EL (cell line): Measurements from ENCODE around the gene CDON.

ENCODE experiments used
- DNase-seq: peaks from one replicate; pipeline ENCODE4 v3.0.0-alpha.2; 2016

The CDON gene

GRCh38 chr11:125954123-125954944 is 108.3 kb downstream of the CDON start:
- DNase-seq = no peak

DNA sequence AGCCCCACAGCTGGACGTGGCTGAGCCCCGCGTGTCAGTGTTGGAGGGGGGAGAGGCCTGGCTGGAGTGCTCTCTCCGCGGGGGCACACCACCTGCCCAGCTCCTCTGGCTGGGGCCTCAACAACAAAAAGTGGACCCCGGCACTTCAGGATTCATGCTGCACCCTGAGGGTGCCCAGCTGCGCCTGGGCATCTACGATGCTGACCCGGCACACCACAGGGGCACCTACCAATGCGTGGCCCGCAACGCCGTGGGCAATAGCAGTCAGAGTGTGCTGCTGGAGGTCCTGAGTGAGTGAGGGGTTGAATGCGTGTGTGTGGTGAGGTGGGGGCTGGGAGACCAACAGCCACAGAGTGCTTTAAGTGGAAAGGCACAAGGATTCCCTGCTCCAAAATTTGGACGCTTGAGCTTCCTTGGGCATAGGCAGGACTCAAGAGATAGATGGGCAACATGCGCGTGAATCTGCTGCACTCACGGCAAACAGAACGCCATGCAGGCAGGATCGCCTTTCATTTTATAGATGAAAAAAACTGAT is 109.2 kb downstream of the CDON start:
- no peak for DNase-seq

- DNase-seq = no peak
Measured at GRCh38 chr11:125952973-125953372, 109.7 kb downstream of the CDON start.

DNA sequence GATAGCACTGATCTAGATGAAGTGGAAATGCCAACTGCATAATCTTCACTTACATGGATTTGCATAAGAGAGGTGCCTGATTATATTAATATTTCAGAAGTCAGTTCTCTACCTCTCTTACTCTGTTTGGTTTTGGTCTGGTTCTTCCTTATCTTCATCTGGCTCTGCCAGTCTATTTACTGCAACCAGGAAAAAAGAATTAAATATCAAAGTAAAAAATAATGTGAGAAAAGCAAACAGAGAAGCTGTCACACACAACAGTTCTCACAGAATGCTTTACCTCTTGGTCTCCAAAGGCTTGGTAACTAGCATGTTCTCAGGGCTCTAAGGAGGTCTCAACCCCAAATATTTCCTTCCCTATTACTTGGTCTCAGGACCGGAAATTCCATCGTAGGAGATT is 110.1 kb downstream of the CDON start:
- no peak for DNase-seq

DNA sequence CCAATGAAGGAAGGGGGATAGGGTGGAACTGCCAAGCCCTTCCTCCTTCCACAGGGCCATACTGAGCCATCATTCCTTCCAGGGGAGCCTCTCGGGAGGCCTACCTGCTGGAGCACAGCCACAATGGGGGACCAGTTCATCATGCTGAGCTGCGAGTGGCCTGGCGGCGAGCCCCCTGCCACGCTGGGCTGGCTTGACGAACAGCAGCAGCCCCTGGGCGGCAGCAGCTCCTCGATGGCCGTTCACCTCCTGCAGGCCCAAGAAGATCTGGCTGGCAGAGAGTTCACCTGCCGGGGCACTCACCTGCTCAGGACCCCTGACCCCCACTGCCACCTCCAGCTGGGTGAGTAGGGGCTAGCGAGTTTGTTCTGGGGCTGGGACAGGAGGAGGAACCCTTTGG is 110.9 kb downstream of the CDON start:
- no peak for DNase-seq

DNA sequence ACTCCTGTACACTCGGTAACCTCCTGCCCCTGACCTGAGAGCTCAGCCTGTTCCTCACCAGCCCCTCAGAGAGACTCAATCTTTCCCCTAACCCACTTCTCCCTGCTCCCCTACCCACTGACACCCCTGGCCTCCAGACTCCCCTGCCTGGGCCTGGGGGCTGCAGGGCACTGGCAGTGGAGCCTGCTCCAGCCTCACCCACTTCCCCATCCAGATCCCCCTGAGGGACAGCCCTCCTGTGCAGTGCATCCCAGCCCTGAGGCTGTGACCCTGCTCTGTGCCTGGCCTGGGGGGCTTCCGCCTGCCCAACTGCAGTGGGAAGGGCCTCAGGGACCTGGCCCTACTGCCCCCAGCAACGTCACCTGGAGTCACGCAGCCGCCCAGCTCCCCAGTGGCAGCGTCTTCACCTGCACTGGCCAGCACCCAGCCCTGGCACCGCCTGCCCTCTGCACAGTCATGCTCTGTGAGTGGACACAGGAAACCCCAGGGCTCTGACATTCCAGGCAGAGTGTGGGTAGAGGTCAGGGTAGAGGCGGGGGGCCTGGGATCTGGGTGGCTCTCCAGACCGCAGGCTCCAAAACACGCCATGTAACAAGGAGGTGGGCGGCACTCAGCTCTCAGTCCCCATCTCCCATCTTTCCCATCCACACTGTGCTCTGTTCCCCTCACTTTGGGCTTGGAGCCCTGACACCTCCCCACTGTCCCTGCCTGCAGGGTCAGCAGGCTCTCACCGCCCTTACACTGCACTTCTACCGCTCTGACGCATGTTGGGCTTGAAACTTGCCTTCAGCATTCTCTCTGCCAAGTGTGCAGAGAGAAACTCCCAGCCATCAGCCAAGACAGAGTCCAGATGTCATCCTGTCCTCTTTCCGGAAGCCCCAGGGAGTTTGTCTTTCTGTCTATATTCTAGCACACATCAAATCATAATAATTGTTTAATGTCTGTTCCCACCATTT is 111.7 kb downstream of the CDON start:
- no peak for DNase-seq

DNA sequence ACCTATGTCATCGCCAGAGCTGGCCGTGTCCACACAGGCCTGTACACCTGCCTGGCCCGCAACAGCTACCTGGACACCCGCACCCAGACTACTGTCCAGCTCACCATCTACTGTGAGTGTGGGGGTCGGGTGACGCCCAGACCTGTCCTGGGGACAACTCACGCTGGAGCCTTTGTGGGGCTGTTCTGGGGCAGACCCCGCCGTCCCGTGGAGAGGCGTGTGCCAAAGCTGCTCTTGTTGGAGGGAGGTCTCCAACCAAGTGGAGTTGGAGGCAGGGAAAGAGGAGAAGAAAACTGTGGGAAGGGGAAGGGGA is 112.5 kb downstream of the CDON start:
- no peak for DNase-seq

DNA sequence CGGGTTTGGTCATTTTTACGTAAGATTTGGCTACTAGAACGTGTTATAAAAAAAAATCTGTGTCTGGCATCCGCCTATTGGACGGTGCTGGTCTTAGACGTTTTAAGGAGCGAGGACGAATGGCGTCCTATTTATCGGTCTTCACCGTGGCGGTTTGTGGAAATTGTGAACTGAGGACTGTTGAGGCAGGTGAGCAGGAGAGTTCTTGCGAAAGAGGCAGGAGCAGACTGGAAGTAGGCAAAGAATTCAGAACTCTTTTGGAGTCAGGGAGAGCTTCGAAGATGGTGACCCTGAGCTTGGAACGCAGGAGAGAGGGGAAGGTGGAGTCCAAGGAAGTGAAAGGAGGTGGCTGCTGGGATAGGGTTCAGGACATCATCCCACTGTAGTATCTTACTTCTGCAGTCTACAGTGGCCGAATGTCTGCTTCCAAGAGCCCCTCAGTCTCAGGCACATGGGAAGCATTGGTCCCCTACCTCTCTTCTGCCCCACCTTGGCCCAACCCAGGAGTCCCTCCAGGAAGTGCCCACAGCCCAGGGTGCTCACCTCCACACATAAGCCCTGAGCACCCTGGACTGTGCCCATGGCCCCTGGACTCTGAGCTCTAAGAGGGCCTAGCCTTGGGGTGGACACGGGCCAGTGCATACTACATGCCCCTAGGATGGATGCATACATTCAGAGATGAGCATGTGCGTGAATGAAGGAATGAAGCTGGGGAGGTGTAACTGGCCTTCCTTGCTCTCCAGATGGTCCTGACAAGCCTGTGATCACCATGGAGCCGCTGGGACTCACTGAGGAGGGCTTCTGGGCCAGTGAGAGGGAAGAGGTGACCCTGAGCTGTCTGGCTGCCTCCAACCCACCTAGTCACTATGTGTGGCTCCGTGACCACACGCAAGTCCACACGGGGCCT is 113.1 kb downstream of the CDON start:
- no peak for DNase-seq

DNA sequence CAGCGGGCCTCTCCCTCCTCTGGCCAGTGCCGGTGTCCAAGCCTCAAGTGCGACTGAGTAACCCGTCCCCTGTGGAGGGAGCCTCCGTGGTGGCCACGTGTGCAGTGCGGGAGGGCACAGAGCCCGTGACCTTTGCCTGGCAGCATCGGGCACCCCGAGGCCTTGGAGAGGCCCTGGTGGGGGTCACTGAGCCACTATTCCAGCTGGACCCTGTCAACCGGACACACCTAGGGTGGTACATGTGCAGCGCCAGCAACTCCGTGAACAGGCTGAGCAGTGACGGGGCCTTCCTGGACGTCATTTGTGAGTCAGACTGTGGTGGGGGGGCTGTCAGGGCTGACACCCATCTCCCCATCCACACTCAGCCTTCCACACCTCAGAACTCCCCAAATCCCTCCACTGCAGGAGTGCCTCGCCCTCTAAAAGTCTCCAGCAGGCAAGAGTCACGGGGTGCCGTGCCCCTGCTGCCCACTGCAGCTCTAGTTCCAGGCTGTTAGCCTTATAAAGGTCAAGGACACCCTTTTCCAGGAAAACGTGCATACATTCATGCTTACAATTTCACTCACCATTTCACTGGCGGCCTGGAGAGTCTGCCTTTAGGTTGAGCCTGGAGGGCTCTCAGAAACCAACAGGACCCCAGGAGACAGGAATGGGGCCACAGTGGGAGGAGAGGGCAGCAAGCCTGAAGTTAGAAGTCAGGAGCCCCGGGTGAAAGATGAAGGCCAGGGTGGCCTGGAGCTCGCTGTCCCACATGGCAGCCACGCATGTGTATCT is 114.2 kb downstream of the CDON start:
- DNase-seq = no peak

DNA sequence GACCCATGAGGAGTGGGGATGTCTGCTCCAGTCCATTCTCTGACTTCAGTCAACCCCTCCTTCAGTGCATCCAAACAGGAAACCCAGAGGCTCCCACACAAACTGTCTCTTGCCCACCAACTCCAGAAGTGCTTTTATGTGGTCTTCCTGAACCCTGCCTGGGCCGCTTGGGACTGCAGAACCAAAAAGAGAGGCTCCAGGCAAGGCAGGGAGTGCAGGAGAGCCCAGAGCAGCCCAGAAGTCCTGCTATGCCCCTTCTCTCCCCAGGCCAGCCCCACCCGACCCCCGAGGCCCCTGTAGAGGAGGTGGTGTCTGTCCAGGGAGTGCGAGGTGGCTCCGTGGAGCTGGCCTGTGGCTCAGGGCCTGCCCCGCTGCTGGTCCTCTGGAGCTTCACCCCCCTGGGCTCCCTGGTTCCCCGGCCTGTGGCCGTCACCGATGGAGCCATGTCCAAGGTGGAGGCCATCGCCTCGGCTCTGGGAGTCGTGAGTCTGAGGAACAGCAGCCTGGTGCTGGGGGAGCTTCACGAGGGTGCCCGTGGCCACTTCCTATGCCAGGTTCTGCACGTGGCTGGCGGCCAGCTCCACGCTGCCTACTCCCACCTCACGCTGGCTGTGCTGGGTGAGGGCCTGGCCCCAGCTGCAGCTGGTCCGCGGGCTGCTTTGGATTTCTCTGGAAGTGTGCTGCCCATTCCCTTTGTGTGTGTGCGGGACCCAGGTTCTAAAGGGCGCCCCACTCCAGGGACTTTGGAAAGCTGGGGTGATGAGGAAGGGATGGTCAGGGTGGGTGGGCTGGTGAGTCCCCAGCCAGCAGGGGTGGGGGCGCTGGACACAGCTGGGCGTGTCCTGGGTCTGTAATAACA is 115.0 kb downstream of the CDON start:
- no peak for DNase-seq

DNA sequence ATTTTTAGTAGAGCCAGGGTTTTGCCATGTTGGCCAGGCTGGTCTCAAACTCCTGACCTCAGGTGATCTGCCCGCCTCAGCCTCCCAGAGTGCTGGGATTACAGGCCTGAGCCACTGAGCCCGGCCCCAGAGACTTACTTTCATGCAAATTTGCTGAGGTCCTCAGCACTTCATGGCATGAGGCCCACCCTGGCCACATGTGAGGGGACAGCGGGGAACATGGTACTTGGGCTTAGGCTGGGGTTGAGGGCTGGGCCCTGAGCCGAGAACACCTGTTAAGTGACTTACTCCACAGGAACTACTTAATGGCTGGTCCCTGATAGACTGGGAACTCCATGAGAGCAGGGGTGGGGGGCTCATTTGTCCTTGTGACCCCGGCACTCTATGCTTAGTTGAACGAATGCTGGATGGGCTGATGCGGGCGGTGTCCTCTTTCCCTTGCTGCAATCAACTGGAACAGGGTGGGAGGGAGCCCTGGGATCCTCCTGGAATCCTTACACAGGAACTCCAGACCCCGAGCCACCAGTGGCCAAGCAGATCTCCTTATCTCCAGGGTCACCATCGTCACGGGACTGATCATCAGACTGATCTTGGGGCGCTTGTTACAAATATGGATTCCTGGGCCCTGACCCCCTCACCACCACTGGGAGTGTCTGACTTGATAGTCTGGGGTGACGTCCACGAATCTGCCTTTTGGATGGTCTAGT is 115.8 kb downstream of the CDON start:
- no peak for DNase-seq

DNA sequence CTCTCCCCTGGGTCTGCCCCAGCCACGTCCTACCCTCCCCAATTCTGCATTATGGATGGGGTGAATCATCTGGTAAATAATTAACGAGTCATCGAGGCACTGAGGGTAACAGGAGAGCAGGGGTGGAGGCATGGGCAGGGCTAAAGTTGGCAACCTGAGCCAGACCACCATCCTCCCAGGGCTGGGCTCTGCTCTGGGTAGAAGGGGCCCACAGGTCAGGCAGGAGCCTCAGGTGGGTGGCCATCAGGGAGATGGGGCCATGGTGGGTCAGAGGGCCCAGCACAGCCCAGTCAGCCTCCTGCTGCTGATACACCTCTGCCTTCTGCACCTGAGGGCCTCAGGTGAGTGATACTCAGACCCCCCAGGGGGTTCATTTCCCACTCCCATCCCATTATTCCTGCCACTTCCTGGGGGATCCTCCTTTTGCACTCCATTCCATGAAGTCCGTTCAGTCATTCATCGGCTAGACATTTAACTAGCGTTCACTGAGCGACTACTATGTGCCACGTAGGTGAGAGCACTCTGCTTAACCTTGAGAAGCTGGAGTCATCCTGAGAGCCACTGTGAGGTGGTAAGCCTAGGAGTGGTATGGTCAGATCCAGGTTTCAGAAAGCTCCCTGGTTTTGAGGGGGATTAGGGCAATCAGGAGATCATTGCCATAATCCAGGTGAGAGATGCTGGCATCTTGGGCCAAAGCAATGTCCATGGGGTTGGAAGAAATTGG is 116.7 kb downstream of the CDON start, which contains the start of gene VSIG10L2:
Gene VSIG10L2 (plus strand): TSS at position 248 of the 724 bp plus-strand sequence. CDS start 12 bp downstream, at position 260.
- DNase-seq = no peak

DNA sequence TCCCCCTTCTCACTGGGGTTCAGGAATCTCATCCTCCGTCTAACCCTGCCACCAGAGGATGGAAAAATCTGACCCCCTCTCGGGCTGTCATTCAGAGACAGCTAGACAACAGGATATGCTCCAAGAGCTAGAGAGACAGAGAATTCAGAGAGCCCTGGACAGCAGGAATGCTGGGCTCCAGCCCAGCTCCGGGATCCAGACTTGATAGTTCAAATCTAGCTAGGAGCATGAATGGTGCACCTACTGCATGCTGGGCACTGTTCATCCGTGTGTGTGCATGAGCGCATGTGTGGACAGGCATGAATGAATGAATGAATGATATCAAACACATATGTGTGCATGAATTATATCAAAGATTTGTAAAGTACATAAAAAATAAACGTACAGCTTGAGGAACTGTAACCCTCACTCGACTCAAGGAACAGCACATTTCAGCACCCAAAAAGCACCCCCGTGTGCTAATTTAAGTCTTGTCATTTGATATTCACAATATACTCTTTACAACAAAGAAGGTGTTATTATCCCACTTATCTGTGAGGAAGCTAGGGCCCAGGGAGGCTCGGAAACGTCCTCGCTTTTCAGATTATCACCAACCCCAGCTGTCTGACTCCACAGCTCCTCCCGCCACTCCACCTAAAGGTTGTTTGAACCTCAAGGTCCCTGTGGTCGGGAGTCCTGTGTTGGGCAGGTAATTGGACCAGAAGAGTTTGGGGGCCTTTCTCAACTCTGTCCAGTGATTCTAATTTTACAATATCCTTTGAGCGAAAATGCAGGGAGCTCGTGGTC is 117.5 kb downstream of the CDON start:
- no peak for DNase-seq

GRCh38 chr11:125944350-125945010 is 118.2 kb downstream of the CDON start:
- no peak for DNase-seq

DNA sequence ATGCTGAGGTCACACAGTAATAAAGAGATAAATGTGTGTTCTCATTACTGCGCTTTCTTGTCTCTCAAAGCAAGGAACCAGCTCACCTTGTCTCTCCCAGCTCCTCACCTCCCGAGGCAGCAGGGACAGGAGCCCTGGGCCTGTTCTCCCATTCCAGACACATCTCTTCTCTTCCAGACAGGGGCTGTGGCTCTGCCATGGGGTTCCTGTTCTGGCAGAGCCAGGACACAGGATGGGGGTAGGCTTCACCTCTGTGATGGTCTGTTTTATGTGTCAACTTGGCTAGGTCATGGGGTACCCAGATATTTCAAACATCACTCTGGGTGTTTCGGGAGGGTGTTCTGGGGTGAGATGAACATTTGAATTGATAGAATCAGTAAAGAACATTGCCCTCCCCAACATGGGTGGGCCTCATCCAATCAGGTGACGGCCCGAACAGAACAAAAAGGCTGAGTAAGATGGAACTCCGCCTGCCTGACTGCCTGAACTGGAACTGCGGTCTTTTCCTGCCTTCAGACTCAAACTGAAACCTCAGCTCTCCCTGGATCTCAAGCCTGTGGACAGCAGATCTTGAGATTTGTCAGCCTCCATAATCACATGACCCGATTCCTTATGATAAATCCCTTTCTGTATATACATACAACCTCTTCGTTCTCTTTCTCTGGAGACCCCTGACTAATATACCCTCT is 118.9 kb downstream of the CDON start:
- DNase-seq = no peak

- no peak for DNase-seq
Measured at GRCh38 chr11:125942771-125943428, 119.8 kb downstream of the CDON start.
